ENCODE measurements around the gene UAP1L1.
"Not testable (repeated sequence)": the region's sequence is repeated elsewhere in the genome, so short reads cannot be mapped to it uniquely, and the experiment has no call there.

Gene UAP1L1

GRCh38 chr9:137114220-137114612, 36.9 kb downstream of the UAP1L1 start:
- no peak for DNase-seq (ENCODE audit: low read depth in 2 of 2)

GRCh38 chr9:137114613-137115393, 37.5 kb downstream of the UAP1L1 start, which contains the start of gene DPP7:
Gene DPP7 (minus strand): TSS chr9:137114733. CDS start chr9:137114713, 20 bp downstream.
- DNase-seq (ENCODE audit: low read depth in 2 of 2), result peak; percentile 67 to 68

- no peak for DNase-seq (ENCODE audit: low read depth in 2 of 2)
These were observed 38.2 kb downstream of the UAP1L1 start for GRCh38 chr9:137115394-137116026.

GRCh38 chr9:137116027-137116507, 38.8 kb downstream of the UAP1L1 start:
- DNase-seq (ENCODE audit: low read depth in 2 of 2), result no peak

GRCh38 chr9:137116728-137117127, 39.4 kb downstream of the UAP1L1 start:
- no peak for DNase-seq (ENCODE audit: low read depth in 2 of 2)

GRCh38 chr9:137117269-137117731, 40.0 kb downstream of the UAP1L1 start:
- DNase-seq (ENCODE audit: low read depth in 2 of 2), result no peak

- DNase-seq (ENCODE audit: low read depth in 2 of 2), result not testable (repeated sequence)
These were observed 40.8 kb downstream of the UAP1L1 start for GRCh38 chr9:137118092-137118603.

GRCh38 chr9:137121927-137122795, 44.8 kb downstream of the UAP1L1 start:
- DNase-seq (ENCODE audit: low read depth in 2 of 2), result not testable (repeated sequence)

GRCh38 chr9:137122796-137123467, 45.6 kb downstream of the UAP1L1 start:
- DNase-seq (ENCODE audit: low read depth in 2 of 2), result not testable (repeated sequence)

- DNase-seq (ENCODE audit: low read depth in 2 of 2), result no peak
These were observed 46.1 kb downstream of the UAP1L1 start for GRCh38 chr9:137123468-137123837.

- DNase-seq (ENCODE audit: low read depth in 2 of 2), result not testable (repeated sequence)
These were observed 46.7 kb downstream of the UAP1L1 start for GRCh38 chr9:137123952-137124462.

- no peak for DNase-seq (ENCODE audit: low read depth in 2 of 2)
These were observed 49.5 kb downstream of the UAP1L1 start for GRCh38 chr9:137126786-137127185.

GRCh38 chr9:137127301-137128157, 50.2 kb downstream of the UAP1L1 start:
- DNase-seq (ENCODE audit: low read depth in 2 of 2), result no peak

GRCh38 chr9:137128158-137128861, 51.0 kb downstream of the UAP1L1 start:
- no peak for DNase-seq (ENCODE audit: low read depth in 2 of 2)

- DNase-seq (ENCODE audit: low read depth in 2 of 2), result no peak
These were observed 51.6 kb downstream of the UAP1L1 start for GRCh38 chr9:137128862-137129455.

- peak; percentile 86 to 87 for DNase-seq (ENCODE audit: low read depth in 2 of 2)
These were observed 52.3 kb downstream of the UAP1L1 start for GRCh38 chr9:137129456-137130175.

- DNase-seq (ENCODE audit: low read depth in 2 of 2), result no peak
These were observed 52.9 kb downstream of the UAP1L1 start for GRCh38 chr9:137130176-137130755.

Measured in stimulated activated CD8-positive, alpha-beta memory T cell treated with anti-CD3 and anti-CD28 coated beads, Interleukin-15, amount 100 ng/mL, for 48 hours (primary cell).